HepG2 (cell line): ENCODE results near the gene RCCD1.

Source experiments
- CEBPB ChIP-seq: IDR thresholded peaks from 2 replicates; pipeline ENCODE4 v1.6.1; 2011; ENCODE audit warnings: low read depth, low read length, improper control_type of control experiment, borderline replicate concordance
- GTF2F1 ChIP-seq: fragments of 150-350 bp; IDR thresholded peaks from 2 replicates; pipeline ENCODE4 v1.6.1; 2014; ENCODE audit warnings: low read length
- HIVEP1 ChIP-seq: sonication (generic); formaldehyde crosslinking; IDR thresholded peaks from 2 replicates; pipeline ENCODE4 v1.4.0; 2020; ENCODE audit warnings: mild to moderate bottlenecking, missing genetic modification reagents
- RFX1 ChIP-seq: fragments of 450-650 bp; IDR thresholded peaks from 2 replicates; pipeline ENCODE4 v1.6.1; 2017
- SOX5 ChIP-seq: IDR thresholded peaks from 2 replicates; pipeline ENCODE4 v1.6.1; 2016; ENCODE audit warnings: borderline replicate concordance
- SP1 ChIP-seq, 2 experiments: fragments of 450-650 bp in 1 of 2; sonication (generic) in 1 of 2; formaldehyde crosslinking in 1 of 2; IDR thresholded peaks; 2 replicates each; pipeline versions ENCODE4 v1.4.0 to v1.6.1; 2016 to 2020; ENCODE audit warnings: missing genetic modification reagents in 1 of 2
- ZNF234 ChIP-seq: sonication (generic); formaldehyde crosslinking; conservative IDR thresholded peaks from 2 replicates; pipeline ENCODE4 v1.5.1; 2020; ENCODE audit warnings: mild to moderate bottlenecking, missing genetic modification reagents
- ZNF512 ChIP-seq: sonication (generic); formaldehyde crosslinking; IDR thresholded peaks from 2 replicates; pipeline ENCODE4 v1.4.0; 2020; ENCODE audit warnings: mild to moderate bottlenecking, missing genetic modification reagents
- TF ChIP-seq, protein P1 (sequence below): sonication (generic); formaldehyde crosslinking; IDR thresholded peaks from 2 replicates; pipeline ENCODE4 v1.5.0; 2020; ENCODE audit warnings: mild to moderate bottlenecking, missing genetic modification reagents, moderate library complexity

- no peak for TF ChIP-seq SP1 (IDR thresholded peaks at IDR 0.05)
- no peak for TF ChIP-seq SP1 (CRISPR knock-in tag; IDR thresholded peaks at IDR 0.05)
- TF ChIP-seq ZNF234: no peak
- no peak for TF ChIP-seq HIVEP1 (CRISPR knock-in tag)
- no peak for TF ChIP-seq SOX5 (CRISPR knock-in tag)
- no peak for TF ChIP-seq CEBPB
- TF ChIP-seq GTF2F1: no peak
- no peak for TF ChIP-seq RFX1
- TF ChIP-seq ZNF512 (CRISPR knock-in tag): no peak
- TF ChIP-seq, protein P1, sequence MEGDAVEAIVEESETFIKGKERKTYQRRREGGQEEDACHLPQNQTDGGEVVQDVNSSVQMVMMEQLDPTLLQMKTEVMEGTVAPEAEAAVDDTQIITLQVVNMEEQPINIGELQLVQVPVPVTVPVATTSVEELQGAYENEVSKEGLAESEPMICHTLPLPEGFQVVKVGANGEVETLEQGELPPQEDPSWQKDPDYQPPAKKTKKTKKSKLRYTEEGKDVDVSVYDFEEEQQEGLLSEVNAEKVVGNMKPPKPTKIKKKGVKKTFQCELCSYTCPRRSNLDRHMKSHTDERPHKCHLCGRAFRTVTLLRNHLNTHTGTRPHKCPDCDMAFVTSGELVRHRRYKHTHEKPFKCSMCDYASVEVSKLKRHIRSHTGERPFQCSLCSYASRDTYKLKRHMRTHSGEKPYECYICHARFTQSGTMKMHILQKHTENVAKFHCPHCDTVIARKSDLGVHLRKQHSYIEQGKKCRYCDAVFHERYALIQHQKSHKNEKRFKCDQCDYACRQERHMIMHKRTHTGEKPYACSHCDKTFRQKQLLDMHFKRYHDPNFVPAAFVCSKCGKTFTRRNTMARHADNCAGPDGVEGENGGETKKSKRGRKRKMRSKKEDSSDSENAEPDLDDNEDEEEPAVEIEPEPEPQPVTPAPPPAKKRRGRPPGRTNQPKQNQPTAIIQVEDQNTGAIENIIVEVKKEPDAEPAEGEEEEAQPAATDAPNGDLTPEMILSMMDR: no peak
Measured at GRCh38 chr15:90915216-90915807, 39.4 kb upstream of the RCCD1 start.
